Measurements from ENCODE around the gene MMEL1.

Gene MMEL1

DNA sequence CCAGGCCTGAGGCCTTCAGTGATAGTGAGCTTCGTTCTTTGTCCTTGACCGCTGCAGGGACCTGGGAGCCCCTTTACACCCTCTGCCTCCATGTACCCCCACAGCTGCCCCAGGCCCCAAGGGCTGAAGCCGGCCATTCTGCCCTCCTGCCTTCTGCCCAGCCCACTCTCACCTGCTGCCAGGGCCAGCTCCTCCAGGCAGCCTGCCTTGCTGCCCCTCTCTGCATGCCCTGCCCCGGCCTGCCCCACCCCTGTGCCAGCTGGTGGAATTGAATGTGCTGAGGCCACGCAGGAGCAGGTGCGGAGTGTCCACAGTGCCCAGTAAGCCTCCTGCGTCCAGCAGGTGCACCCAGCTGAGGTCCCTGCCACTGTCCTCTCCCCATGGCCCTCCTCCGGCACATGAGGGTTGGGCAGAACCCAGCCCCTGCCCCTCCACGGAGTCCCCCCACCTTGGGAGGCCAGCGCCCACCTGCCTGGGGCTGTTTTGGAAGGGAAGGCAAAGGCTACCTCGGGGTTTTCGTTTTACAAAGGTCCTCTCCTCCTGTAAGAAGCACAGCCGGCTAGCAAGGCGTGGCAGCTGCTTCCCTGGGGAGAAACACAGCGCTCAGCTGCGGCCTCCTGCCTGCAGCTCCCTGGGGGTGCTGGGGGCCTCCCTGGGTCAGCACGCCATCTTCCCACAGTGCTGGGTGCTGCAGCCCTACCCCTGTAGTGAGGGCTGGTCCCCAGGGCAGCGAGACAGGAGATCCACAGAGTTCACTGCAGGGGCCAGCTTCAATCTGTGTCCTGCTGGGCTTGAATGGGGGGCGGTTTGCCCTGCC lies 21.0 kb downstream of the MMEL1 start:
- TF ChIP-seq, protein P1, sequence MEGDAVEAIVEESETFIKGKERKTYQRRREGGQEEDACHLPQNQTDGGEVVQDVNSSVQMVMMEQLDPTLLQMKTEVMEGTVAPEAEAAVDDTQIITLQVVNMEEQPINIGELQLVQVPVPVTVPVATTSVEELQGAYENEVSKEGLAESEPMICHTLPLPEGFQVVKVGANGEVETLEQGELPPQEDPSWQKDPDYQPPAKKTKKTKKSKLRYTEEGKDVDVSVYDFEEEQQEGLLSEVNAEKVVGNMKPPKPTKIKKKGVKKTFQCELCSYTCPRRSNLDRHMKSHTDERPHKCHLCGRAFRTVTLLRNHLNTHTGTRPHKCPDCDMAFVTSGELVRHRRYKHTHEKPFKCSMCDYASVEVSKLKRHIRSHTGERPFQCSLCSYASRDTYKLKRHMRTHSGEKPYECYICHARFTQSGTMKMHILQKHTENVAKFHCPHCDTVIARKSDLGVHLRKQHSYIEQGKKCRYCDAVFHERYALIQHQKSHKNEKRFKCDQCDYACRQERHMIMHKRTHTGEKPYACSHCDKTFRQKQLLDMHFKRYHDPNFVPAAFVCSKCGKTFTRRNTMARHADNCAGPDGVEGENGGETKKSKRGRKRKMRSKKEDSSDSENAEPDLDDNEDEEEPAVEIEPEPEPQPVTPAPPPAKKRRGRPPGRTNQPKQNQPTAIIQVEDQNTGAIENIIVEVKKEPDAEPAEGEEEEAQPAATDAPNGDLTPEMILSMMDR (conservative IDR thresholded peaks at IDR 0.05), result no peak
- no peak for TF ChIP-seq ZFX (IDR thresholded peaks at IDR 0.05)
- no peak overlapping the region for H3K27ac ChIP-seq

GRCh38 chr1:2611031-2611501 lies 21.8 kb downstream of the MMEL1 start:
- no peak overlapping the region for H3K27ac ChIP-seq
- TF ChIP-seq, protein P1 (conservative IDR thresholded peaks at IDR 0.05), result no peak
- TF ChIP-seq ZFX (IDR thresholded peaks at IDR 0.05), result no peak

DNA sequence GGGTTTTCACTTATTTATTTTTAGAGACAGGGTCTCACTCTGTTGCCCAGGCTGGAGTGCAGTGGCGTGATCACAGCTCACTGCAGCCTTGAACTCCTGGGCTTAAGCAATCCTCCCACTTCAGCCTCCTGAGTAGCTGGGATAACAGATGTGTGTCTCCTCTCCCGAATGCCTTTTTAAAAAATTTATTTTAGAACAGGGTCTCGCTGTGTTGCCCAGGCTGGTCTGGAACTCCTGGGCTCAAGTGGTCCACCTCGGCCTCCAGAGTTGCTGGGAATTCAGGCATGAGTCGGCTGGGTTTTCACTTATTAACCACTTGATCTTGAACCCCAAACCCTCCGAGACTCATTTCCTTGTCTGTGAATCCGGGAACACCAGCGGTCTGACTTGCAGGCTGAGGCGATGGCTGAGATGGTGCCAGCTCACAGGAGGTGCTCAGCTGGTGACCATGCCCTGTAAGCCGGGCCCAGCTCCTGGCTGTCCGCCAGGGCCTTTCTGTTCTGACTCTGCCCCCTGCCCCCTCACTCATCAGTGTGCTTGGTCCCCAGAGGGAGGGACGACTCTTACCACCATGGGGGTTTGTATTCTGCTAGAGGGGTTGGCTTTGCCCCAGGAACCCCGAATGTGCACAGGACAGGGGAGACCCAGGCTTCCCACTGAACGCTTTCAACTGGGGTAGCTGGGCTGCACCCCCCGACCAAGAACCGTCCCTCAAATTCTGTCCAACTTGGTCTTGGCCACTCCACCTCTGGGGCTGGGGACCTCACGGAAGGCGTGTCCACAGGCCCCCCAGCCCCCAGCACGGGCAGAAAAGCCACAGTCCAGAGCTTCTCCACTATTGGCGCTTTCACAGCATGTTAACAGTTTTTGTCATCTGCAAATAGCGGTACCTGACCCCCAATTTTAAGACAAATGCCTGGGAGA lies 22.5 kb downstream of the MMEL1 start:
- H3K27ac ChIP-seq, result no peak overlapping the region
- no peak for TF ChIP-seq ZFX (IDR thresholded peaks at IDR 0.05)
- TF ChIP-seq, protein P1 (conservative IDR thresholded peaks at IDR 0.05), result no peak

DNA sequence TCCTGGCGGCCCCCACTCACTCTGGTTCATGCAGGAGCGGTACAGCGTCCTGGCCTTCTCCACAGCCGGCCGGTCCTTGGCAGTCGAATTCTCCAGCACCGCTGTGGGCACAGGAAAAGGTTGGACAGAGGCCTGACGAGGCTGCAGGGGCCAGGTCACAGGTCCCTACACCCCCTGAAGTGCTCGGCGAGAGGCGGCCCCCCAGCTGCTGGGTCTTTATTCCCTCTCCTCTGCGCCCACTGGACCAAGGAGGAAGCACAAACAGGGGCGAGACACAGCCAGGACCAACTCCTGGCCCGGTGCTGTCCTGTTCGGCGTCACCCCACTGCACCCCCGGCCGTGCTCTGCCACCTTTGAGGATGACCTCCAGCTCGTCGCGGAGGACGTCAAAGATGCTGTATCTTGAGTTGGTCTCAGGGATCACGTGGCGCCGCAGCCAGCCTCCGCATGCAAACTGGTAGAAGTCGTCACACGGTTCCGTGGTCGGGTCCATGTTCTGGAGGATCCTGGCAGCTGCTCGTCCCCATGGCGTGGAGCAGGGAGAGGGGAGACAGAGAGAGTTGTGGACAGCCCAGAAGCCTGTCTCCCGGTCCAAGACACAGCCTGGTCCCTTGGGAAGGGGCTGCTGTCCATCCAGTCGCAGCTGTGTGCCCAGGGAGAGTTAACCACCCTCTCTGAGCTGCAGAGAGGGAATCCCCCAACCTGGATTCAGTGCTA lies 23.3 kb downstream of the MMEL1 start:
- H3K27ac ChIP-seq, result no peak overlapping the region
- TF ChIP-seq, protein P1 (conservative IDR thresholded peaks at IDR 0.05), result no peak
- TF ChIP-seq ZFX (IDR thresholded peaks at IDR 0.05), result no peak

GRCh38 chr1:2607641-2608091 lies 25.1 kb downstream of the MMEL1 start:
- no peak overlapping the region for H3K27ac ChIP-seq
- TF ChIP-seq, protein P1 (conservative IDR thresholded peaks at IDR 0.05), result no peak
- TF ChIP-seq ZFX (IDR thresholded peaks at IDR 0.05), result no peak

DNA sequence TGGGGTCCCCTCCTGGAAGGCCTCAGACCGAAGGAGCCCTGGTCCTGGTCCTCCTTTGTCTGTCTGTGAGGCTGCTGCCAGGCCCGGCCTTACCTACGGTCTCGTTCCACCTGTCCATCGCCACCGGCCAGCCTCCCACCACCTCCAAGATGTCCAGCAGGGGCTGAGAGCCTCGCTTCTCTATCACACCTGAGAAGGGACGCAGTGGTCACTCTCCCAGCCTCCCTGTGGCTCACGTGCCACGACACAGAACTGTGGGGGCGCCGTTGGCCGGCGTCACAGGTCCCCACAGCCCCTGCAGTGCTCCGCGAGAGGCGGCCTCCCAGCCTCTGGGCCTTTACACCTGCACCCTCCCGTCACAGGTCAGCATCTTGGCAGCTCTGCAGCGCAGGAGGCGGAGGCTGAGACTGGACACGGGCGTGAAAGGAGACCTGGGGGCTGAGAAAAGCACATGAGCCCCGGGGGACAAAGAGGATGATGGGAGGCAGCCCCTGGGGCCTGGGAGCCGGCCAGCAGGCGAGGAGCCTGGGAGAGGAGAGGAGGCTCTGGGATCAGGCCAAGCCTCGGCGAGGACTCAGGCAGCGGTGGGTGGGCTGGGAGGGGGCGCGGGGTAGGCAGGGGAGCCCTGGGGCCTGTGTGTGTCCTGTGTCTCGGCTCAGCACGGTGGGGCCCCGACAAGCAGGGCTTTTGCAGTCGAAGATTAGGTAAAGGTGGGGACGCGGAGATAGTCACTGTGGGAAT lies 25.8 kb downstream of the MMEL1 start:
- TF ChIP-seq, protein P1 (conservative IDR thresholded peaks at IDR 0.05), result no peak
- no peak for TF ChIP-seq ZFX (IDR thresholded peaks at IDR 0.05)
- no peak overlapping the region for H3K27ac ChIP-seq

All from C4-2B (cell line).